Measurements from ENCODE around the gene SLC9A8. TPM values are rescaled to one million over a fixed set of nuclear protein-coding genes. Genes with fewer than 3 reads are reported as not detected.

SLC9A8 gene
- total RNA-seq, 1 experiment from 2014 or later, result 6.7 TPM

DNA sequence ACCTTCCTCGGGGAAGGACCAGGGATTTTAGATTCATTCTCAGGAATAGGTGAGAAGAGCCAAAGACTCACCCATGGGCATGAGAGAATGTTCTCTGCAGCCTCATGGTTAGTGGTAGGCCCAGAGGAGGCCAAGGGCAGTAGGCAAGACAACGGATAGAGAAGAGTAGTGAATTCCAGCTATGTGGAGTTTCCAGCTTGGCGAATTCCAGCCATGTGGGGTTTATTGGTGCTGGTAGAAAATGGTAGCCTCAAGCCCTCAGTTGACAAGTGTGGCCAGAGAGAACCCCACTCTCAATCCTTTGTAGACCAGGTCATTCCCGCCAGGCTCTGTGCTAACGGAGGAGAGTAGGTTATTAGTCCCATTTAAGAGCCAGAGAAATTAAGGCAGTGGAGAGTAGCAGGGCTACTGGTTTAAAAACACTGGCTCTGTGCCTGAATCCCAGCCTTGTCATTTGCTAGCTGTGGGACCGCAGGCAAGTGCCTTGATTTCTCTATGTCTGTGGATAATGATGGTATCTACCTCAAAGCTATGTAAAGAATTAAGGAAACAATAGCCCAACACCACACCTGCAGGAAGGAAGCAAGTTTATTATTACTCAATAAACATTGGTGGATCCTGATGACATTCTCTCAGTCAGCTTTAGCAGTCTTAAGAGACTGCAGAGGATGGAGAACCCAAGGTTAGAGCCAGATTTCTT is 2.0 kb upstream of the SLC9A8 start:
- POLR2A ChIA-PET, result no interaction called here
- Histone ChIP-seq H3K4me2 (ENCODE audit: low read length) (no peak overlapping the region), H3K9ac (ENCODE audit: low read length) (no peak overlapping the region), H3K27me3 (ENCODE audit: insufficient read depth, low read length) (no peaks in the 10 kb centered on the region), H3K4me1 (ENCODE audit: control insufficient read depth in 1 of 2, insufficient read depth in 2 of 2, low read length in 2 of 2) (peaks cover 19 to 22% of the 10 kb centered on the region in 2 experiments), H4K20me1 (ENCODE audit: insufficient read depth) (no peaks in the 10 kb centered on the region), H3K27ac (ENCODE audit: low read depth, low read length) (no peak overlapping the region), H3K4me3 (replicated peaks in 1 of 2; ENCODE audit: low read depth in 1 of 2, low read length in 2 of 2) (no peak overlapping the region), H3K36me3 (ENCODE audit: control insufficient read depth in 1 of 2, insufficient read depth in 2 of 2, low read length in 2 of 2) (no peaks in the 10 kb centered on the region), H3K9me3 (ENCODE audit: control insufficient read depth in 1 of 2, insufficient read depth in 1 of 2, low read depth in 1 of 2, low read length in 2 of 2) (no peaks in the 10 kb centered on the region), H3K79me2 (ENCODE audit: insufficient read depth, low read length) (peaks cover 15% of the 10 kb centered on the region), H2AFZ (ENCODE audit: low read depth, low read length, poor library complexity, severe bottlenecking) (no peak overlapping the region), H3K9me2 (ENCODE audit: insufficient read depth) (no peaks in the 10 kb centered on the region)
- CTCF ChIA-PET, result no interaction called here
- no peak for TF ChIP-seq JUND (IDR thresholded peaks at IDR 0.05)
- no peak for TF ChIP-seq SIN3A (IDR thresholded peaks at IDR 0.05; ENCODE audit: low read depth)
- no peak for TF ChIP-seq EGR1 (IDR thresholded peaks at IDR 0.05; ENCODE audit: low read depth)
- TF ChIP-seq, protein P1, sequence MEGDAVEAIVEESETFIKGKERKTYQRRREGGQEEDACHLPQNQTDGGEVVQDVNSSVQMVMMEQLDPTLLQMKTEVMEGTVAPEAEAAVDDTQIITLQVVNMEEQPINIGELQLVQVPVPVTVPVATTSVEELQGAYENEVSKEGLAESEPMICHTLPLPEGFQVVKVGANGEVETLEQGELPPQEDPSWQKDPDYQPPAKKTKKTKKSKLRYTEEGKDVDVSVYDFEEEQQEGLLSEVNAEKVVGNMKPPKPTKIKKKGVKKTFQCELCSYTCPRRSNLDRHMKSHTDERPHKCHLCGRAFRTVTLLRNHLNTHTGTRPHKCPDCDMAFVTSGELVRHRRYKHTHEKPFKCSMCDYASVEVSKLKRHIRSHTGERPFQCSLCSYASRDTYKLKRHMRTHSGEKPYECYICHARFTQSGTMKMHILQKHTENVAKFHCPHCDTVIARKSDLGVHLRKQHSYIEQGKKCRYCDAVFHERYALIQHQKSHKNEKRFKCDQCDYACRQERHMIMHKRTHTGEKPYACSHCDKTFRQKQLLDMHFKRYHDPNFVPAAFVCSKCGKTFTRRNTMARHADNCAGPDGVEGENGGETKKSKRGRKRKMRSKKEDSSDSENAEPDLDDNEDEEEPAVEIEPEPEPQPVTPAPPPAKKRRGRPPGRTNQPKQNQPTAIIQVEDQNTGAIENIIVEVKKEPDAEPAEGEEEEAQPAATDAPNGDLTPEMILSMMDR (IDR thresholded peaks at IDR 0.05 in 2 of 3, conservative IDR thresholded peaks at IDR 0.05 in 1 of 3; ENCODE audit: borderline replicate concordance in 1 of 3, insufficient read depth in 1 of 3, low read depth in 2 of 3, low read length in 2 of 3), result no peak
- no peak for TF ChIP-seq TCF7L2 (IDR thresholded peaks at IDR 0.05; ENCODE audit: borderline replicate concordance, extremely low read depth, insufficient read depth, insufficient read length)
- no peak for TF ChIP-seq ZFX (IDR thresholded peaks at IDR 0.05)
- TF ChIP-seq CEBPB (IDR thresholded peaks at IDR 0.05; ENCODE audit: low read depth), result no peak
- TF ChIP-seq, protein P2, sequence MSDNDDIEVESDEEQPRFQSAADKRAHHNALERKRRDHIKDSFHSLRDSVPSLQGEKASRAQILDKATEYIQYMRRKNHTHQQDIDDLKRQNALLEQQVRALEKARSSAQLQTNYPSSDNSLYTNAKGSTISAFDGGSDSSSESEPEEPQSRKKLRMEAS (IDR thresholded peaks at IDR 0.05), result no peak
- no peak for TF ChIP-seq EZH2phosphoT487 (IDR thresholded peaks at IDR 0.05; ENCODE audit: borderline replicate concordance)
- no peak for TF ChIP-seq ELF1 (IDR thresholded peaks at IDR 0.05; ENCODE audit: borderline replicate concordance, low read depth)
- no peak for TF ChIP-seq SP1 (IDR thresholded peaks at IDR 0.05; ENCODE audit: low read depth)
- TF ChIP-seq CBX3 (IDR thresholded peaks at IDR 0.05; ENCODE audit: low read depth), result no peak
- intact Hi-C loops (cut with micrococcal nuclease), result no loop called here
- no peak for ATAC-seq
- no TSS peak for BruUV-seq (replicated peaks)
- no peak for DNase-seq (ENCODE audit: low read depth, low spot score)
- RAD21 ChIA-PET (ENCODE audit: low non-redundant PET in 1 of 2, low total read pairs in 2 of 2, uncharacterized antibody in 2 of 2, unreplicated experiment in 2 of 2), result no interaction called here
